Mucosa of descending colon (tissue), 3 donors: Measurements from ENCODE around the gene ELMOD1. TPM values are rescaled to one million over a fixed set of nuclear protein-coding genes. Genes with fewer than 3 reads are reported as not detected.
"Not testable (repeated sequence)": the region's sequence is repeated elsewhere in the genome, so short reads cannot be mapped to it uniquely, and the experiment has no call there.

Experiments used
- ATAC-seq: fragments of 200-7000 bp; cut with Tn5 transposase; one replicate; pipeline ENCODE4 v1.9.1; 2020; ENCODE audit warnings: mild to moderate bottlenecking, moderate library complexity
- DNase-seq, 3 donors: peaks; one replicate each; pipeline ENCODE4 v3.0.0-alpha.2; 2020
- H3K36me3 ChIP-seq: fragments of 200-600 bp; one replicate; pipeline ENCODE4 v1.8.0; 2021; ENCODE audit warnings: low read depth, mild to moderate bottlenecking
- H3K4me1 ChIP-seq: fragments of 200-600 bp; one replicate; pipeline ENCODE4 v1.8.0; 2021; ENCODE audit warnings: low read depth, mild to moderate bottlenecking
- H3K4me3 ChIP-seq: fragments of 200-600 bp; one replicate; pipeline ENCODE4 v1.8.0; 2021; ENCODE audit warnings: mild to moderate bottlenecking
- H3K9me3 ChIP-seq: fragments of 200-600 bp; one replicate; pipeline ENCODE4 v1.8.0; 2021; ENCODE audit warnings: mild to moderate bottlenecking
- intact Hi-C, 2 donors: fragments of 100-400 bp; cut with DNase I in 1 of 2; cut with micrococcal nuclease in 1 of 2; formaldehyde crosslinking; loops; one replicate each; pipeline versions ENCODE4 v1.11.0 to v1.11.1; 2022; cut with DNase I, micrococcal nuclease
- total RNA-seq, 3 donors: library from RNA; stranded (reverse); fragmentation: NEBNext Ultra II Directional in 2 of 3; extraction: Animal tissue kit (Norgen Biotek cat#: 25700) in 2 of 3; gene quantifications; one replicate each; pipeline versions ENCODE4 v1.2.1 to v1.2.4, GENCODE V29; 2021 to 2023
- TF ChIP-seq, protein P1 (sequence below): fragments of 200-600 bp; IDR thresholded peaks from one replicate; pipeline ENCODE4 v1.8.0; 2022; ENCODE audit warnings: antibody characterized with exemption, mild to moderate bottlenecking
- donor health status: DM: no; HTN: no; CAD: no; lungs with moderate emphysema.
- donor health status: DM: no; HTN: no; CAD: no.
- donor health status: DM: no; HTN: yes; CAD: no.

The ELMOD1 gene
- total RNA-seq, 3 donors from 2014 or later: 0.31 to 0.57 TPM; not detected in 1

DNA sequence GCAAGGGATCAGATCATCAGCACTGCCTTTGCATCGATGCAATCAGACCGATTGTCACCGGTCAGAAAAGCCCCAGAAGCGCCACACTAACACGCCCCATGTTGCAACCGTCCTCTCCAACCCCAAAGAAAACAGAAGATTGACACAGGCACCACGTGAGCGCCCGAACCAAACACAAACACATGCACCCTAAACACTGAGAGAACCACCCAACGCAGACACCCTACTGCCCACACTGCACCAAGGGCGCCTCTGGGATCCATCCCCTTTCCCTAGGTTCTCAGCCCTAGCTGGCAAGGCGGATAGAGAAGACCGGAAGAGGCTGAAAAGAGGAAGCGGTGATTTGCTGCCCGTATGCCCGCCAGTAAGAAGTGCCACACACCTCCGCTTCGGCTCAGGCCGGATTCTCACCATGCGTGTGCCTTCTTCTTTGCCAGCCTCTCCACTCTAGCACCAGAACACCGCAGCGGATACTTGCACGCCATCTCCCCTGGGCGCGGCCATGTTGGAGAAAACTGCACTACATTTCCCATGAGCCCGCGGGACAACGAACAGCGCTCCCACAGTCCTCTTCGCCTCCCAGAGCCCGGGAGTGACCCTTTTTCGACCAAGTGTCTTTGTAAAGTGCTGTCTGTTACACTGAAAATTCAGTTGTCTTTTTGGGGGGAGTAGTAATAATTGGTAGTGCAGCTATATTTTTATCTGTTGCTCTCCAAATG lies 25.6 kb upstream of the ELMOD1 start, which contains the start of gene ALKBH8:
ALKBH8 (minus strand) TSS at position 517 of the 719 bp plus-strand sequence. CDS start 4,842 bp downstream, outside the sequence.
- TF ChIP-seq, protein P1, sequence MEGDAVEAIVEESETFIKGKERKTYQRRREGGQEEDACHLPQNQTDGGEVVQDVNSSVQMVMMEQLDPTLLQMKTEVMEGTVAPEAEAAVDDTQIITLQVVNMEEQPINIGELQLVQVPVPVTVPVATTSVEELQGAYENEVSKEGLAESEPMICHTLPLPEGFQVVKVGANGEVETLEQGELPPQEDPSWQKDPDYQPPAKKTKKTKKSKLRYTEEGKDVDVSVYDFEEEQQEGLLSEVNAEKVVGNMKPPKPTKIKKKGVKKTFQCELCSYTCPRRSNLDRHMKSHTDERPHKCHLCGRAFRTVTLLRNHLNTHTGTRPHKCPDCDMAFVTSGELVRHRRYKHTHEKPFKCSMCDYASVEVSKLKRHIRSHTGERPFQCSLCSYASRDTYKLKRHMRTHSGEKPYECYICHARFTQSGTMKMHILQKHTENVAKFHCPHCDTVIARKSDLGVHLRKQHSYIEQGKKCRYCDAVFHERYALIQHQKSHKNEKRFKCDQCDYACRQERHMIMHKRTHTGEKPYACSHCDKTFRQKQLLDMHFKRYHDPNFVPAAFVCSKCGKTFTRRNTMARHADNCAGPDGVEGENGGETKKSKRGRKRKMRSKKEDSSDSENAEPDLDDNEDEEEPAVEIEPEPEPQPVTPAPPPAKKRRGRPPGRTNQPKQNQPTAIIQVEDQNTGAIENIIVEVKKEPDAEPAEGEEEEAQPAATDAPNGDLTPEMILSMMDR: no peak
- ATAC-seq: peak; percentile 96
- intact Hi-C loops: no loop called here

DNA sequence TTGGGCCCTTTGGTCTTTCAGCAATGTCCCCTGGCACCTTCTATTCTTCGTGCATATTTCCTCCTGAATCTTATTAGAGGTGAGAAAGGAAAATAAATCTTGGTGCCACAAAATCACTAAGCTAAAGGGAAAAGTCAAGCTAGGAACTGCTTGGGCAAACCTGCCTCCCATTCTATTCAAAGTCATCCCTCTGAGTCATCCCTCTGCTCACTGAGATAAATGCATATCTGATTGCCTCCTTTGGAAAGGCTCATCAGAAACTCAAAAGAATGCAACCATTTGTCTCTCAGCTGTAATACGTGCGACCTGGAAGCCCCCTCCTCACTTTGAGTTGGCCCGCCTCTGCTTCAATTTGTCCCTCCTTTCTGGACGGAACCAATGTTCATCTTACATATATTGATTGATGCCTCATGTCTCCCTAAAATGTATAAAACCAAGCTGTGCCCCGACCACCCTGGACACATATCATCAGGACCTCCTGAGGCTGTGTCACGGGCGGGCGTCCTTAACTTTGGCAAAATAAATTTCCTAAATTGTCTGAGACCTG lies 24.9 kb upstream of the ELMOD1 start:
- H3K36me3 ChIP-seq, intact Hi-C loops, H3K4me1 ChIP-seq, H3K9me3 ChIP-seq, DNase-seq, ATAC-seq: not testable (repeated sequence)
- H3K4me3 ChIP-seq: peak overlapping the region; percentile 53

More for the DNA sequence above, 25.6 kb upstream of the ELMOD1 start, which contains the start of gene ALKBH8:
- H3K9me3 ChIP-seq: no peaks in the 10 kb centered on the region
- H3K4me3 ChIP-seq: peak within 1 kb of the TSS; percentile 53
- no peaks in the 10 kb centered on the region for H3K4me1 ChIP-seq
- H3K36me3 ChIP-seq: no peaks in the 10 kb centered on the region
- DNase-seq: peak; percentile 81 to 88 (median 82)

DNA sequence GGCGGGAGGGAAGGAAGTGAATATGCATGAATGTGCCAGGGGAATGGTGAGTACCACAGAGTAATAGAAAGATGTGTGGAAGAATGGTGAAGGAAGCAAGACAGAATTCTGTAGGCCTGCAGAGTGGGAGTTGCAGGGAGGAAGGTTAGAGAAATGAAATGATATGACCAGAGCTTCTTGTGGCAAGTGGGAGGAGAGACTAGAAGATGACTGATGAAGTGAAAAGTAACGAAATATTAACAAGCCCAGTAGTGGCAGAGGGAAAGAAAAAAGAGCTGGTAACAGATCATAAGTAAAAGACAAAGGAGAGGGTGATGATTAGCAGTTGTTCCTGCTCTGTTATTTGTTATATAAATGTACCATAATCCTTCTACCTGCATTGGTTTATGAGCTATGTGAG lies 24.4 kb upstream of the ELMOD1 start:
- H3K4me1 ChIP-seq: no peaks in the 10 kb centered on the region
- ATAC-seq: no peak
- TF ChIP-seq, protein P1: no peak
- intact Hi-C loops: no loop called here
- H3K4me3 ChIP-seq: no peak overlapping the region
- H3K36me3 ChIP-seq: no peaks in the 10 kb centered on the region
- DNase-seq: no peak
- no peaks in the 10 kb centered on the region for H3K9me3 ChIP-seq

DNA sequence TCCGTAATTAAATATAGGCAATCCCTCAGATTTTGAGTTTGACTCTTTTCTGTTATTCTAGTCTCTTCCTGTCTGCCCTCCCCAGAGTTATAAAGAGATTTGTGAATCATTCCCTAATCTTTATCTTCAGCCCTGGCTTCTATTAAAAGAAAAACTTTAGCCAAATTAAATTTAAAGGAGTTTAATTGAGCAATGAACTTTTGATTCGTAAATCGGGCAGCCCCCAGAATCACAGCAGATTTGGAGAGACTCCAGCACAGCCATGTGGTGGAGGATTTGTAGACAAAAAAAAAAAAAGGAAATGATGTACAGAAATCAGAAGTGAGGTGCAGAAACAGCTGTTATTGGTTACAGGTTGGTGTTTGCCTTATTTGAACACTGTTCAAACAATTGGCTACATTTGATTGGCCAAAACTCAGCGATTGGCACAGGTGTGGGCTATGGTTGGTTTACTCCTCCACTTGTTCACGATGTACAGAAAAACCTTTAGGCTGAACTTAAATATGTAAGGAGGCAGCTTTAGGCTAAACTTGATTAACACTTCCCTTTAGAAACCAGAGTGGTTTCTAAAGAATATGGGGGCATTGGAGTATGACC lies 23.1 kb upstream of the ELMOD1 start:
- no peaks in the 10 kb centered on the region for H3K4me1 ChIP-seq
- H3K4me3 ChIP-seq: no peak overlapping the region
- ATAC-seq (no peak), DNase-seq (no peak)
- intact Hi-C loops: no loop called here
- no peaks in the 10 kb centered on the region for H3K9me3 ChIP-seq
- TF ChIP-seq, protein P1: no peak
- no peaks in the 10 kb centered on the region for H3K36me3 ChIP-seq

DNA sequence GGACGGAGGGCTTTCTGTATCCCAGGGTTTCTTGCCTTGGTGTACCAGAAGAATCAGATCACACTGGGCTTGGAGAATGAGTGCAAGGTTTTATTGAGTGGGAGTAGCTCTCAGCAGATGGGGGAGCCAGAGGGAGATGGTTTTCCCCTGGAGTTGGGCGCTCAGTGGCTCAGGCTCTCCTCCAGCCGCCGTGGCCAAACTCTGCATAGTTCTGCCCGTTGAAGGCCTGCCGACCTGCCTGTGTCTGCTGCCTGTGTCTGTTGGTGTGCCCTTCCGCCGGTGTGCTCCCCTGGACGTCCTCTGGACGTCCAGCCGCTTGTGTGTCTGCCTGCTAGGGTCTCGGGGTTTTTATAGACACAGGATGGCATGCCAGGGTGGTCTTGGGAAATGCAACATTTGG lies 20.9 kb upstream of the ELMOD1 start:
- Histone ChIP-seq H3K4me3 (no peak overlapping the region), H3K9me3 (no peaks in the 10 kb centered on the region), H3K36me3 (no peaks in the 10 kb centered on the region), H3K4me1 (no peaks in the 10 kb centered on the region)
- DNase-seq (no peak), ATAC-seq (no peak)
- intact Hi-C loops: loop anchor here in 1 of 2 donors (10.0 kb wide), 1 partner anchor 115 kb away; no protein-coding TSS in a partner anchor
- TF ChIP-seq, protein P1: no peak

DNA sequence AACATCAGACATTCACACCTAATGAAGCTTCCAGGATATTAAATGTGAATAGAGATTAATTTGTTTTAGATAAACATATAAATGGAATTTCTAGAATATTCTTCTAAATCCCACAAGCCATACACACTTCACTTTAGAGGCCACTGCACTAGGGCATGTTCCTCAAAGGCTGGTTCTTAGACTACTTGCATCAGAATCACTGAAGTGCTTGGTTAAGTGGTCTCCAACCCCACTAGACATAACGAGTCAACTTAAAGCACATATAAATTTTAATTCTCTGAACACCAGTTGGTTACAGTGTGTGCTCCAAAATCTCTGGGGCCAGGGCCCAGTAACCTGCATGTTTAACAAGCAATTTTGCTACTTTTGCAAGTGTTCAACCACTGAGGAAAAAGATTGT lies 17.5 kb upstream of the ELMOD1 start:
- Histone ChIP-seq H3K4me1 (no peaks in the 10 kb centered on the region), H3K36me3 (no peaks in the 10 kb centered on the region), H3K9me3 (no peaks in the 10 kb centered on the region), H3K4me3 (no peak overlapping the region)
- TF ChIP-seq, protein P1: no peak
- ATAC-seq: no peak
- no peak for DNase-seq
- intact Hi-C loops: loop anchor here in 1 of 2 donors (10.0 kb wide), 1 partner anchor 111 kb away; no protein-coding TSS in a partner anchor
